ENCODE data around the gene PCED1B.
"Not testable (repeated sequence)": the region's sequence is repeated elsewhere in the genome, so short reads cannot be mapped to it uniquely, and the experiment has no call there.

PCED1B gene

DNA sequence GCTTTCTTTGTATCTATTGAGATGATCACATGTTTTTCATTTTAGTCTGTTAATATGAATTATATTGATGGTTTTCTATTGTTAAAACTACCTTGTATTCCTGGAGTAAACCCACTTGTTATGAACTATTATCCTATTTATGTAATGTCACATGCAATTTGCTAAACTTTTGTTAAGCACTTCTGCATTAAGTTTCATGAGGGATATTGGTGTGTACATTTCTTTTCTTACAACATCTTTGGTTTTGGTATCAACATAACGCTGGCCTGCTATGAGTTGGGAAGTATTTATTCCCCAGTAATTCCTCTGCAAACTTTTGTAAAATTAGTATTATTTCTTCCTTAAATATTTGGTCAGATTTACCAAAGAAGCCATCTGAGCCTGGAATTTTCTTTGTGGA, 46.8 kb downstream of the PCED1B start:
- peak in 1 of 3 donors; percentile 9 for DNase-seq

DNA sequence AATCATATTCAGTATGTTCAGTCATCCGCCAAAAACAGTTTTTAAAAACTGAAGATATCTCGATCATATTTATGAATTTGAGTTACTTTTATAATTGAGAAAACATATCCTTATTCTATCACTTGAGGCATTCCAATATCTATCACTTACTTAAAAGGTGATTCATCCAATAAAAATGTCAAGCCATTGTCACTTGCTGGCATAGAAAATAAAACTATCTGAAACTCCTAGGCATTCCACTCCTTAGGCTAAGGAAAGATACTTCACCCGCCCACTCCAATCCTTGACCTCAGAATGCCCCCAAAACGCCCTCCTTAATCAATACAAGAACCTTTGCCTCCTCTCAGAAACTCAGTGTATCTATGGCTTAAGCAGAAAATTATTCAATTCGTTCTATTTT, 51.6 kb downstream of the PCED1B start:
- DNase-seq: no peak

DNA sequence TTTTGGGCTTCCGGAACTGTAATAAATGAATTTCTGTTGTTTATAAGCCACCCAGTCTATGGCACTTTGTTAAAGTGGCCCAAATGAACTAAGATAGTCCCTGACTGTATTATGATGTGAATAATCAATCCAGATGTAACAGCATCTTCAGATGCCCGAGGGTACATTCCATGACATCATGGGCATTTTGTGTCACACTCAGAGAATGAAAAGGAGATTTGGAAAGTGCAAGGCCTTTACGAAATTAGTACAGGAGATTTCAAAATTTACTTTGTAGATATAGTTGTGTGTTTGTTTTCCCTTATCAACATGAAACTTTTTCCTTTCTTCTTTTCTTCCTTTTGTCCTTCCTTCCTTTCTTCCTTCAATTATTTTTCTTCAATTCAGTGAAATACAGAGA, 54.6 kb downstream of the PCED1B start:
- DNase-seq: peak in 1 of 3 donors; percentile 12

DNA sequence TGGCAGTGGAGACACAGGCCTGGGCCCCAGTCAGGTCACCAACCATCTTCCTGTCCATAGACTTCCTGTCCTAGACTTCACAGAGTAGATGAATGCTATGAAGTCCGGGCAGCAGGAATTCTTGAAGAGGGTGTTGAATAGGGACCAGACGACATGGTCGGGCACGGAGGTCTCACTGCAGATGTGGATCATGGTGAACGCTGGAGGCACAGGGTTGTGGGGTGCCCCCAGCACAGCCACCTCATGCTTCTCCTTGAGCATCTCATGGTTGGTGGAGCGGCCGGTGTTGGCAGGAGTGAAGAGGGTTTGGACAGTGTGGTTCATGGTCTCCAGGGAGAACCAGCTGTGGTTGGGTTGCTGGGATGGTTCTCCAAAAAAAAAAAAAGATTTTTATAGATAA, 56.2 kb downstream of the PCED1B start:
- no peak for DNase-seq

GRCh38 chr12:47139000-47139681, 59.7 kb downstream of the PCED1B start:
- peak; percentile 21 to 43 (median 43) for DNase-seq

DNA sequence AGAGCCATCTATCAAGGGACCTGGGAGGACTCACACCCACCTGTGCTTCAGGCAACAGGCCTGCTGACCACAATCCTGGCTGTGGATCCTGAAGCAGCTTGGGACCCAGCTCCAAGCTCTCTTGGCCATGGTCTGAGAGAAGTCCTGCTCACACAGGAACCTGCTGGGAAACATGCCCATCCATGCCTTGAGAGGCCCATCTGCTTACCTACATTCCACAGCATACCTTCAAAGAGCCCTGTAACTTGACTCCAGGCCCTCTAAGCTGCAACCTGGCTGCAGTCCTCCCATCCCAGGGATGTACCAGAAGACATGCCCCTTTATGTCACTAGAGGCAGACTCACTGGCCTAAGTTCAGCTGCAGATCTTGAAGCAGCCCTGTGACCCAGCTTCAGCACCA, 62.0 kb downstream of the PCED1B start:
- no peak for DNase-seq

DNA sequence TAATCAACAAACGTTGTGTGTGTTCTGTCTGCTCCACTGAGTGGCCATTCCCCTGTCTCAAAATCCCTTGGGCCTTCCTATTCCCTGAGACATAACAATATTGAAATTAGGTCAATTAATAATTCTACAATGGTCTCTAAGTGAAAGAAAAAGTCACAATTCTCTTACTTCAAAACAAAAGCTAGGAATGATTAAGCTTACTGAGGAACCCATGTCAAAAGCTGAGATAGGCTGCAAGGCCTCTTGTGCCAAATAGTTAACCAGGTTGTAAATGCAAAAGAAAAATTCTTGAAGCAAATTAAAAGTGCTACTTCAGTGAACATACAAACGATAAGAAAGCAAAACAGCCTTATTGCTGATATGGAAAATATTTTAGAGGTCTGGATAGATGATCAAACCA, 65.3 kb downstream of the PCED1B start:
- DNase-seq: no peak

DNA sequence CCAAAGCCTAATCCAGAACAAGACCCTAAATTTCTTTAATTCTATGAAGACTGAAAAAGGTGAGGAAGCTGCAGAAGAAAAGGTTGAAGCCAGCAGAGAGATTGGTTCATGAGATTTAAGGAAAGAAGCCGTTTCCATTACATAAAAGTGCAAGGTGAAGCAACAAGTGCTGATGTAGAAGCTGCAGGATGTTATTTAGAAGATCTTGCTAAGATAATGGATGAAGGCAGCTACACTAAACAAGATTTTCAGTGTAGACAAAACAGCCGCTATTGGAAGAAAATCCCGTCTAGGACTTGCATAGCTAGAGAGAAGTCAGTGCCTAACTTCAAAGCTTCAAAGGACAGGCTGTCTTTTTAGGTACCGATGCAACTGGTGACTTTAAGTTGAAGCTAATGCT, 65.8 kb downstream of the PCED1B start:
- DNase-seq: no peak

GRCh38 chr12:47147739-47148138, 68.3 kb downstream of the PCED1B start:
- DNase-seq: no peak

DNA sequence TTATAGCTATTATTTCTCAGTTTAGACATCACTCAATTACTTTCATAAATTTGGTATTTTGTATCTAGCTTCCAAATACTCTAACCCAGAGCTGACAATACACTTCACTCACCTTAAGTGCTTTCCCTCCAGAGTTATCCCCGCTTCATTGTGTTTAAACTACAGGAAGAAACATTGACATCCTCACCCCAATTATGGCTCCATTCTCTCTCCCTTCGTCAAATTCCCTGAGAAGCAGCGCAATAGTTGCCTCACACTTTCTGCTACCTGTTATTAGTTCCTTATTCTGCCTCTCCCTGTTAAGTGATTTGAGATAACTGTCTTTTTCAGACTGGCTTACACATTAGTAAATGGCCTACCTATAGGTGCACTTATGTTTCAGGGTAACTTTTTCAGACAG, 69.7 kb downstream of the PCED1B start:
- no peak for DNase-seq

DNA sequence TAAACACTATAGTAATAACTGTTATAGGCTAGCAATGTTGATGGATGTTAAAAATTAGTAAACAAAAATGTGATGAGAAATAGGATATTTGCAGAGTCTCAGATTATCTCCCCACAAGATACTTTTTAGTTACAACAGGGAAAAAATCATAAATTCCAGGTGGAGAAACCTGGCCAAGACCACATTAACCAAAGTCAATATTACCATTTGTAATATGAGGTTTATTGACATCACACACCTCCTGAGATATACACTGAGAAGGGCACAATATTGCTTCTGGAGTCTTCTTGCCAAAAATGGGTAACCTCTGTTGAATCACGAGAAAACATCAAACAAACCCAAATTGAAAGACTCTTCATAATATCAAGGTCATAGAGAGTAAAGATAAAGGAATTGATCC, 72.7 kb downstream of the PCED1B start:
- DNase-seq: no peak

DNA sequence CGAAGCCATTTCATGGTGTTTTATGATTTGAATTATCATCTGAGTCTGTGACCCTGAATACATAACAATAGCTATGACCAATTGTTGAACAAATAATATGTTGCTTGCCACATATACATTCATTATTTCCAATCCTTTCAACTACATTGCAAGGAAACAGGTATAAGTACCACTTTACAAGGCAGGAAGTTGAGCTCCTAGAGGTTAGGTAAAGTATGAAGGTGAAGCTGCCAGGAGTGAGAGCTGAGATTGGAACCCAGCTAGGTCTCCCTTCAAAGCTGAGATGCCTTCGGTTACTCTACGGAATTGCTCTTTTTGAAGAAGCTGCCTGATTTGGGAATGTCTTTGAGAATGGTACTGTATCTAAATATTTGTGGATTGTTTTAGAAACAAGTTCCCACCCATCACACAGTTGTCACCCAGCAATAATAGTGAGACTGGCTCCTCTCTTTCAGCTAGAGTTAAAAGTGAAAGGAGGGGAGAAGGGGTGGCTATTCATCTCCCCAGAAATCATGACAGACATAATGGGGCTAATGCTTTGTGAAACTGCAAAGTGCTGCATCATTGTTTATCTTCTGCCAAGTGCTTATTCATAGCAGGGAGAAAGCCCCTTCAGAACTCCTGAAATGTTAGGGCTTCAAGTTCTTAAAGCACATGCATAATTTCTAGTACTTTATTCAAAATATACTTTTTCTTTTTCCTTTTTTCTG, 76.2 kb downstream of the PCED1B start:
- no peak for DNase-seq

DNA sequence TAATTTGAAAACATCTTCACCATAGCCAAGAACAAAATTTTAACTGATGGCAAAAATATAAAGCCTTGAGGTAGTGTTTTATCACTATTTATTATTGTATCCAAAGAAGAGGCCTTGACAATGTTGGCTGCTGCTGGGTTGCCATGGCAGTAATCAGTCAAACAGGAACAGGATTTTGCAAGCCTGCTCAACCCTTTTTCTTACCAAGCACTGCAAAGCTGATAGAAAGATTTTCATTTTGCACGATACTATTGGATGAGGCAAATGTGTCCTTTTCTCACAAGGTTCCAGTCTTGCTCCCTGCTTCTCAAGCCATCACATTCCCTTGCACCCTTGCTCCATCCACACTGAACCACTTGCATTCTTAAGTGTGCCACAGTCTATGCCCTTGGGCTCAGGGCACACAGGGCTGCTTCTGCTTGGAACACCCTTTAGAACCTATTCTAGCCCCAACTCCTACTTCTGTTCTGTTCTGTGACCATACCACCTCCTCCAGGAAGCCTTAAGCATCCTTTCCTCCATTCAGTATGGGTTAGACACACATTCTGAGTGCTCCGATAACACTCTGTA, 76.8 kb downstream of the PCED1B start:
- DNase-seq: no peak

DNA sequence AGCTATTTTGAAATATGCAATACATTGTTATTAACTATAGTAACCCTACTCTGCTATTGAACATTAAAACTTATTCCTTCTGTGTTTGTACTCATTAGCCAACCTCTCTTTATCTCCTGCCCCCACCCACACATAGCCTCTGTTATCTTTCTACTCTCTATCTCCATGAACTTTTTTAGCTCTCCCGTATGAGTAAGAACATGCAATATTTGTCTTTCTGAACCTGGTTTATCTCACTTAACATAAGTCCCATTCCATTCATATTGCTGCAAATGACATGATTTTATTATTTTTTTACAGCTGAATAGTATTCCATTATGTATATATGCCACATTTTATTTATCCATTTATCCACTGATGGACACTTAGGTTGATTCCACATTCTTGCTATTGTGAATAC, 79.4 kb downstream of the PCED1B start:
- no peak for DNase-seq

DNA sequence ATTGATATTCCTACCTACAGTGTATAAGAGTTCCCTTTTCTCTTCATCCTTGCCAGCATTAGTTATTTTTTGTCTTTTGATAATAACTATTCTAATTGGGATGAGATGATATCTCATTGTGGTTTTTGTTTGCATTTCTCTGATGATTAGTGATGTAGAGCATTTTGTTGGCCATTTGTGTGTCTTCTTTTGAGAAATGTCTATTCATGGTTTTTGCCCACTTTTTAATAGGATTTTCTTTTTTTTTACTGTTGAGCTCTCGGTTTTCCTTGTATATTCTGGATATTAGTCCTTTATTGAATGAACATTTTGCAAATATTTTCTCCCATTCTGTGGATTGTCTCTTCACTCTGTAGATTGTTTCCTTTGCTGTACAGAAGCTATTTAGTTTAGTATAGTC, 79.9 kb downstream of the PCED1B start:
- no peak for DNase-seq

DNA sequence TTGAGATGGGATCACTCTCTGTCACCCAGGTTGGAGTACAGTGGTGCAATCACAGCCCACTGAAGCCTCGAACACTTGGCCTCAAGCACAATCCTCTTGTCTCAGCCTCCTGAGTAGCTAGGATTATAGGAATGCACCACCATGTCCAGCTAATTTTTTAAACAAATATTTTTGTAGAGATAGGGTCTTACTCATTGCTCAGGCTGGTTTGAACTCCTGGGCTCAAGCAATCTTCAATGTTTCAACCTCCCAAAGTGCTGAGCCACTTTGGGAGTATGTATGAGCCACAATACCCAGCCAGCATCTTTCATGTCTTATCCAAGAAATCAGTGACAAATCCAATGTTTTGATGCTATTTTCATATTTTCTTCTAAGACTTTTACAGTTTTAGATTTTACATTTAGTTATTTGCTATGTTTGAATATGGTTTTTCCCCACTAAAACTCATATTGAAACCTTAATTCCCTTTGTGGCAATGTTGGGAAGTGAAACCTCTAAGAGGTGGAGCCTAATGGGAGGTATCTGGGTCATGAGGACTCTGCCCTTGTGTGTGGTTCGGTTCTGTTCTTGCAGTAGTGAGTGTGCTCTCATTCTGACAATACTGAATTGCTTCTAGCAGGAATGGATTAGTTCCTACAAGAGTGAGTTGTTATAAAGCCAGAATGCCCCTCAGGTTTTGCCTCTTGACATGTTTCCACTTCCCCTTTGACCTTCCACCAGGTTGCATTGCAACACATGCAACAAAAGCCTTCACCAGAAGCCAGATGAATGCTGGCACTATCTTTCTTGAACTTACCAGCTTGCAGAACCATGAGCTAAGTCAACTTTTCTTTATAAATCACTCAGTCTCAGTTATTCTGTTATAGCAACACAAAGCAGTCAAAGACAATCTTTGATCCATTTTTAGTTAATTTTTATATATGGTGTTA, 81.2 kb downstream of the PCED1B start:
- peak in 2 of 3 donors; percentile 7 to 27 for DNase-seq

DNA sequence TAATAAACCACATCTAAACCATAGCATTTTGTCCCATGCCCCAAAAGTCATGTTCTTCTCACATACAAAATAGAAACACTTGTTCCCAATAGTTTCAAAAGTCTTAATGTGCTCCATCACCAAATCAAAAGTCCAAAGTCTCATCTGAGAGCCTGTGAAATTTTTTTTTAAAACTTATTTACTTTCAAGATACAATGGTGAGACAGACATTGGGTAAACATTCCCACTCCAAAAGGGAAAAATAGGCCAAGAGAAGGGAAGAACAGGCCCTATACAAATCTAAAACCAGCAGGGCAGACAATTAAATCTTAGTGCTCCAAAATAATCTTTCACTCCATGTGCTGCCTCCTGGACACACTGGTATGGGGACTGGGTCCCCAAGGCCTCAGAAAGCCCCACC, 84.7 kb downstream of the PCED1B start:
- DNase-seq: no peak

DNA sequence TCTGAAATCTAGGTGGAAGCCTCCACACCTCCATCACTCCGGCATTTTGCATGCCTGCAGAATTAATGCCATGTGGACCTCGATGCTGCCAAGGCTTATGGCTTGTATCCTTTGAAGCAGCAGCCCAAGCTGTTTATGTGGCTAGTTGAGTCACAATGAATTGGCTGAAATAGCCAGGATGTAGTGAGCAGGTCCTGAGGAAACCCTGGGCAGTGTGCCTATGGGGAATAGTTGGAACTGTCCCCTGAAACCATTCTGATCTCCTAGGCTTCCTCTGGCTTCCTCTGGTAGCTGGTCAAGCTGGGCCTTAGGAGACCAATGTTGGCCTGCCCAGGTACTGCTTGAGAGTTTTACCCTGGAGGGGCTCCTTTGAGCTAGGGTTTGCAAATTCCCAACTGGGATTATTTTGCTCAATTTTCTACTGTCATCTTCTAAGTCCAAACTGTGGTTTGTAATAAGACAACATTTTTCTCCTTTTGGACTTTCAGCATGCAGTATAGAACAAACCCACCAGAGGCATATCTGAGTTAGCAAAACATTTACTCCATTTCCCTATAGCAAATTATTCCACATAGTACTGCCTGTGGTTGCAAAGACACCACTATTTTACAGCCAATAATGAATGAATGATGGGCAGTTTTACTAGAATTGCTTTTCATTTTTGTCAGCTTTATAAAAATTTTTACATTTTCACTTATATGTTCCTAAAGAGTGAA, 85.5 kb downstream of the PCED1B start:
- no peak for DNase-seq

GRCh38 chr12:47165934-47166333, 86.5 kb downstream of the PCED1B start:
- DNase-seq: no peak

GRCh38 chr12:47166365-47166764, 86.9 kb downstream of the PCED1B start:
- DNase-seq: no peak

GRCh38 chr12:47170281-47170680, 90.9 kb downstream of the PCED1B start:
- not testable (repeated sequence) for DNase-seq

DNA sequence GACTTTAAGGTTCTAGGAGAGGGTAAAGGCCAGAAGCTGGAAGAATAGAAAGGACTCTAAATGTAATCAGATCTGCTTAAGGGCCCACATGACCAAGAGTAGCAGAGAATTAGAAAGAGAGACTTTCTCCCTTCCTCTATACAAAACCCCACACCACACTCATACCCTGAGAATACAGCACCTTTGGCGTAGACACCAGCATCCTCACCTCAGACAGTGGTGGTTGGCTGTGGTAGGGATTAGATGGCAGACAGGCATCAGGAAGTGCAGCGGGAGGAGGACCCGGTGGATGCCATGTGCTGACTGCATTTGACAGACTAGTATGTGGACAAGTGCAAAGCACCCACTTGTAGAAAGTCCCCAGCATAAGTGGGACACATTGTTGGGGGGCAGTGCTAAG, 98.6 kb downstream of the PCED1B start:
- no peak for DNase-seq

All from suppressor macrophage treated with lipopolysaccharide for 1 hour (primary cell).